ENCODE measurements around the gene EPB41L1. TPM values are rescaled to one million over a fixed set of nuclear protein-coding genes. Genes with fewer than 3 reads are reported as not detected.

The EPB41L1 gene
- total RNA-seq, 1 donor from 2014 or later = 30.6 TPM

GRCh38 chr20:36240076-36240475 is 85.5 kb downstream of the EPB41L1 start:
- Mint-ChIP-seq H3K27ac (ENCODE audit: unreplicated experiment) (no peak overlapping the region), H3K4me1 (peaks cover 27% of the 10 kb centered on the region), H3K27me3 (ENCODE audit: low read depth) (no peaks in the 10 kb centered on the region), H3K36me3 (ENCODE audit: low read depth) (peaks cover 2% of the 10 kb centered on the region), H3K4me3 (no peak overlapping the region), H3K9me3 (no peaks in the 10 kb centered on the region)
- TF ChIP-seq CTCF (conservative IDR thresholded peaks at IDR 0.05) = no peak
- DNase-seq (ENCODE audit: low read depth, low spot score) = no peak

GRCh38 chr20:36241678-36242077 is 87.1 kb downstream of the EPB41L1 start:
- Mint-ChIP-seq H3K4me3 (no peak overlapping the region), H3K9me3 (no peaks in the 10 kb centered on the region), H3K4me1 (peaks cover 17% of the 10 kb centered on the region), H3K36me3 (ENCODE audit: low read depth) (peaks cover 3% of the 10 kb centered on the region), H3K27ac (ENCODE audit: unreplicated experiment) (no peak overlapping the region), H3K27me3 (ENCODE audit: low read depth) (no peaks in the 10 kb centered on the region)
- DNase-seq (ENCODE audit: low read depth, low spot score) = no peak
- TF ChIP-seq CTCF (conservative IDR thresholded peaks at IDR 0.05) = no peak

DNA sequence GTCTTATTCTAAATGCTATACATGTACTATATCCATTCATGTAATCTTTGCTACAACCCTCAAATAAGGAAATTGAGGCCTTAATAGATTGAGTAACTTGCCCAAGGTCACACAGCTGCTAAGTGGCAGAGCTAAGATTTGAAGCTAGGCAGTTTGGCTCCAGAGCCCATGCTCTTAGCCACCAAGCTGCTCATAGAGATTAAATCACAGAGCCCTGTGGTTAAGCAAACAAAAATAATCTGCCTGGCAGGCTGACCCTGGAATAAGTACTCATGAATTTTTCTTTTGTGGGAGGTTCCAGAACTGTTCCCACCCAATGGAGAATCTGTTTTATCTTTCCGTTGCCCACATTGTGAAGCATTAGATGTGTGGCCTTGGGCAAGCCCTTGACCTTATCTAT is 89.2 kb downstream of the EPB41L1 start:
- Mint-ChIP-seq H3K9me3 (no peaks in the 10 kb centered on the region), H3K27ac (ENCODE audit: unreplicated experiment) (no peak overlapping the region), H3K27me3 (ENCODE audit: low read depth) (no peaks in the 10 kb centered on the region), H3K4me1 (peaks cover 4% of the 10 kb centered on the region), H3K36me3 (ENCODE audit: low read depth) (peaks cover 9% of the 10 kb centered on the region), H3K4me3 (peak overlapping the region; percentile 3)
- no peak for TF ChIP-seq CTCF (conservative IDR thresholded peaks at IDR 0.05)
- DNase-seq (ENCODE audit: low read depth, low spot score) = no peak

GRCh38 chr20:36246401-36246800 is 91.9 kb downstream of the EPB41L1 start:
- DNase-seq (ENCODE audit: low read depth, low spot score) = no peak
- Mint-ChIP-seq H3K36me3 (ENCODE audit: low read depth) (peaks cover 9% of the 10 kb centered on the region), H3K27ac (ENCODE audit: unreplicated experiment) (no peak overlapping the region), H3K4me1 (no peaks in the 10 kb centered on the region), H3K27me3 (ENCODE audit: low read depth) (no peaks in the 10 kb centered on the region), H3K4me3 (no peak overlapping the region), H3K9me3 (no peaks in the 10 kb centered on the region)
- no peak for TF ChIP-seq CTCF (conservative IDR thresholded peaks at IDR 0.05)

DNA sequence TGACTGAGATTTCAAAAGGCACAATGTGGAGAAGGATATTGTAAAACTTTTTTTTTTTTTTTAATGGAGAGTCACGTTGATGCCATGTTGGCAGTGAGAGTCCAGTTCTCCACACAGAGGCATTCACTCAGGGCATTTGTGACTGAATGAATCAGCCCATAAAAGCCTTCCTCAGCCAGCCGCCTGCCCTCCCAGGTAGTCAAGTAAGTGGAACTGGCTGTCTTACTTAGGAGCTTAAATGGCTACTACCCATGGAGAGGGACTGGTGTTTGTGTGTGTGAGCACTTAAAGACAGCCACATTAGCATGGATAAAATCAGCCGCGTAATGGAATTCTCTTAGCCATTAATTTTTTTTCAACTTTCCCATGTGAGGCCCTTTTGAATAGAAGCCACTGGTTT is 94.3 kb downstream of the EPB41L1 start:
- Mint-ChIP-seq H3K27me3 (ENCODE audit: low read depth) (no peaks in the 10 kb centered on the region), H3K27ac (ENCODE audit: unreplicated experiment) (no peak overlapping the region), H3K36me3 (ENCODE audit: low read depth) (peaks cover 9% of the 10 kb centered on the region), H3K4me3 (no peak overlapping the region), H3K9me3 (no peaks in the 10 kb centered on the region), H3K4me1 (no peaks in the 10 kb centered on the region)
- no peak for TF ChIP-seq CTCF (conservative IDR thresholded peaks at IDR 0.05)
- DNase-seq (ENCODE audit: low read depth, low spot score) = no peak

GRCh38 chr20:36249450-36249849 is 94.9 kb downstream of the EPB41L1 start:
- H3K9me3 Mint-ChIP-seq = no peaks in the 10 kb centered on the region
- no peaks in the 10 kb centered on the region for H3K27me3 Mint-ChIP-seq (ENCODE audit: low read depth)
- TF ChIP-seq CTCF (conservative IDR thresholded peaks at IDR 0.05) = no peak
- peaks cover 9% of the 10 kb centered on the region for H3K36me3 Mint-ChIP-seq (ENCODE audit: low read depth)
- no peaks in the 10 kb centered on the region for H3K4me1 Mint-ChIP-seq
- H3K27ac Mint-ChIP-seq (ENCODE audit: unreplicated experiment) = no peak overlapping the region
- no peak overlapping the region for H3K4me3 Mint-ChIP-seq
- no peak for DNase-seq (ENCODE audit: low read depth, low spot score)
